ENCODE data around the gene CAD. TPM values are rescaled to one million over a fixed set of nuclear protein-coding genes. Genes with fewer than 3 reads are reported as not detected.

Gene CAD
- total and polyA plus RNA-seq, 9 of the 15 experiments (the other 6 are each of a cell fraction or from before 2014, with no cell fraction given), result 7.5 to 126 (median 33.7) TPM

DNA sequence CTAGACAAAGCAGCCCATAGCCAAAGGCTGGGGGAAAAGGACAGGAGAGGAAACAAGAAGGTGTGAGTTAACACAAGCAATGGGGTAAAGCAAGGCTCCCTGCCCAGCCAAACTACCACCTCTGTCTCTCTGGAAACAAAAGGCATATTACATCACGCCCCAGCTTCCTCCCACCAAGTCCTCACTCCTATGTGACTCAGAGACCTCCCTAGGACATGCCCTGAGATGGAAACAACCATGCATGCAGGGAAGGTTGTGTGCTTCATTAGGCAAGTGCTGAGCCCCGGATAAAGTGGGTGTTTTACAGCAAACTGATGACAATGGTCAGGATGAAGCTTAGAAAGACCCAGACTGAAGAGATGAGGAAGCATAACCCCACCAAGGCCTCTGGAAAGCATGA is 14.3 kb upstream of the CAD start:
- no peak overlapping the region for H3K27ac ChIP-seq (ENCODE audit: extremely low read depth, low read depth, low read length)
- in situ Hi-C loops (cut with MboI), result no loop called here
- H3K9me3 ChIP-seq (replicated peaks; ENCODE audit: control insufficient read depth, insufficient read depth, low read depth, low read length), result no peaks in the 10 kb centered on the region
- H4K20me1 ChIP-seq (replicated peaks; ENCODE audit: control insufficient read depth, insufficient read depth, low read length), result no peaks in the 10 kb centered on the region
- H3K36me3 ChIP-seq (ENCODE audit: control insufficient read depth, insufficient read depth, low read length), result peaks cover 81% of the 10 kb centered on the region; the same call in 2 of the 3 replicates
- no peak for ATAC-seq
- intact Hi-C loops (cut with micrococcal nuclease), result no loop called here
- 83% methylated on average over 2 of the region's 2 CpGs for WGBS (ENCODE audit: insufficient coverage, low coverage, missing lambda C conversion rate)
- no peak overlapping the region for H2AFZ ChIP-seq (ENCODE audit: low read depth, low read length)
- H3K4me3 ChIP-seq, result no peak overlapping the region
- peaks cover 0 to 3% of the 10 kb centered on the region in 2 experiments; a peak in 1 of 5 replicates for H3K4me1 ChIP-seq (replicated peaks in 1 of 2; ENCODE audit: control insufficient read depth in 2 of 2, insufficient read depth in 2 of 2, low read length in 2 of 2)
- POLR2A ChIA-PET, result interaction anchor here (0.6 to 1.6 kb wide), 3 partner anchors 10 to 118 kb away, joined by 3 to 4 read pairs (median 3); no protein-coding TSS in a partner anchor
- TF ChIP-seq PTRF (tag; IDR thresholded peaks at IDR 0.05) (no peak), POU5F1 (IDR thresholded peaks at IDR 0.05; ENCODE audit: borderline replicate concordance, low read depth, low read length, partially characterized antibody) (no peak), KLF10 (CRISPR knock-in tag; IDR thresholded peaks at IDR 0.05) (no peak), EGR1 (conservative IDR thresholded peaks at IDR 0.05) (no peak), RBBP5 (IDR thresholded peaks at IDR 0.05; ENCODE audit: borderline replicate concordance, insufficient read depth, low read length, poor library complexity, severe bottlenecking) (no peak), ZNF232 (CRISPR knock-in tag; IDR thresholded peaks at IDR 0.05) (no peak), ZZZ3 (IDR thresholded peaks at IDR 0.05) (no peak), YBX1 (IDR thresholded peaks at IDR 0.05) (no peak)
- TF ChIP-seq, protein P1, sequence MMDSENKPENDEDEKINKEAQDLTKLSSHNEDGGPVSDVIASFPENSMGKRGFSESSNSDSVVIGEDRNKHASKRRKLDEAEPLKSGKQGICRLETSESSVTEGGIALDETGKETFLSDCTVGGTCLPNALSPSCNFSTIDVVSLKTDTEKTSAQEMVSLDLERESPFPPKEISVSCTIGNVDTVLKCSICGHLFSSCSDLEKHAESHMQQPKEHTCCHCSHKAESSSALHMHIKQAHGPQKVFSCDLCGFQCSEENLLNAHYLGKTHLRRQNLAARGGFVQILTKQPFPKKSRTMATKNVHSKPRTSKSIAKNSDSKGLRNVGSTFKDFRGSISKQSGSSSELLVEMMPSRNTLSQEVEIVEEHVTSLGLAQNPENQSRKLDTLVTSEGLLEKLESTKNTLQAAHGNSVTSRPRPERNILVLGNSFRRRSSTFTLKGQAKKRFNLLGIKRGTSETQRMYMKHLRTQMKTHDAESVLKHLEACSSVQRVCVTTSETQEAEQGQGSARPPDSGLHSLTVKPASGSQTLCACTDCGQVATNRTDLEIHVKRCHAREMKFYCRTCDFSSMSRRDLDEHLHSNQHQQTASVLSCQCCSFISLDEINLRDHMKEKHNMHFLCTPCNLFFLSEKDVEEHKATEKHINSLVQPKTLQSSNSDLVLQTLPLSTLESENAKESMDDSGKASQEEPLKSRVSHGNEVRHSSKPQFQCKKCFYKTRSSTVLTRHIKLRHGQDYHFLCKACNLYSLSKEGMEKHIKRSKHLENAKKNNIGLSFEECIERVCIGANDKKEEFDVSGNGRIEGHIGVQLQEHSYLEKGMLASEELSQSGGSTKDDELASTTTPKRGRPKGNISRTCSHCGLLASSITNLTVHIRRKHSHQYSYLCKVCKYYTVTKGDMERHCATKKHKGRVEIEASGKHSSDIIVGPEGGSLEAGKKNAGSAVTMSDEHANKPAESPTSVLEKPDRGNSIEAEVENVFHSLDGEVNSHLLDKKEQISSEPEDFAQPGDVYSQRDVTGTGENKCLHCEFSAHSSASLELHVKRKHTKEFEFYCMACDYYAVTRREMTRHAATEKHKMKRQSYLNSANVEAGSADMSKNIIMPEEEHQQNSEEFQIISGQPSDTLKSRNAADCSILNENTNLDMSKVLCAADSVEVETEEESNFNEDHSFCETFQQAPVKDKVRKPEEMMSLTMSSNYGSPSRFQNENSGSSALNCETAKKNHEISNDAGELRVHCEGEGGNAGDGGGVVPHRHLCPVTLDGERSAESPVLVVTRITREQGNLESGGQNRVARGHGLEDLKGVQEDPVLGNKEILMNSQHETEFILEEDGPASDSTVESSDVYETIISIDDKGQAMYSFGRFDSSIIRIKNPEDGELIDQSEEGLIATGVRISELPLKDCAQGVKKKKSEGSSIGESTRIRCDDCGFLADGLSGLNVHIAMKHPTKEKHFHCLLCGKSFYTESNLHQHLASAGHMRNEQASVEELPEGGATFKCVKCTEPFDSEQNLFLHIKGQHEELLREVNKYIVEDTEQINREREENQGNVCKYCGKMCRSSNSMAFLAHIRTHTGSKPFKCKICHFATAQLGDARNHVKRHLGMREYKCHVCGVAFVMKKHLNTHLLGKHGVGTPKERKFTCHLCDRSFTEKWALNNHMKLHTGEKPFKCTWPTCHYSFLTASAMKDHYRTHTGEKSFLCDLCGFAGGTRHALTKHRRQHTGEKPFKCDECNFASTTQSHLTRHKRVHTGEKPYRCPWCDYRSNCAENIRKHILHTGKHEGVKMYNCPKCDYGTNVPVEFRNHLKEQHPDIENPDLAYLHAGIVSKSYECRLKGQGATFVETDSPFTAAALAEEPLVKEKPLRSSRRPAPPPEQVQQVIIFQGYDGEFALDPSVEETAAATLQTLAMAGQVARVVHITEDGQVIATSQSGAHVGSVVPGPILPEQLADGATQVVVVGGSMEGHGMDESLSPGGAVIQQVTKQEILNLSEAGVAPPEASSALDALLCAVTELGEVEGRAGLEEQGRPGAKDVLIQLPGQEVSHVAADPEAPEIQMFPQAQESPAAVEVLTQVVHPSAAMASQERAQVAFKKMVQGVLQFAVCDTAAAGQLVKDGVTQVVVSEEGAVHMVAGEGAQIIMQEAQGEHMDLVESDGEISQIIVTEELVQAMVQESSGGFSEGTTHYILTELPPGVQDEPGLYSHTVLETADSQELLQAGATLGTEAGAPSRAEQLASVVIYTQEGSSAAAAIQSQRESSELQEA (IDR thresholded peaks at IDR 0.05; ENCODE audit: low read depth), result no peak
- TF ChIP-seq, protein P2, sequence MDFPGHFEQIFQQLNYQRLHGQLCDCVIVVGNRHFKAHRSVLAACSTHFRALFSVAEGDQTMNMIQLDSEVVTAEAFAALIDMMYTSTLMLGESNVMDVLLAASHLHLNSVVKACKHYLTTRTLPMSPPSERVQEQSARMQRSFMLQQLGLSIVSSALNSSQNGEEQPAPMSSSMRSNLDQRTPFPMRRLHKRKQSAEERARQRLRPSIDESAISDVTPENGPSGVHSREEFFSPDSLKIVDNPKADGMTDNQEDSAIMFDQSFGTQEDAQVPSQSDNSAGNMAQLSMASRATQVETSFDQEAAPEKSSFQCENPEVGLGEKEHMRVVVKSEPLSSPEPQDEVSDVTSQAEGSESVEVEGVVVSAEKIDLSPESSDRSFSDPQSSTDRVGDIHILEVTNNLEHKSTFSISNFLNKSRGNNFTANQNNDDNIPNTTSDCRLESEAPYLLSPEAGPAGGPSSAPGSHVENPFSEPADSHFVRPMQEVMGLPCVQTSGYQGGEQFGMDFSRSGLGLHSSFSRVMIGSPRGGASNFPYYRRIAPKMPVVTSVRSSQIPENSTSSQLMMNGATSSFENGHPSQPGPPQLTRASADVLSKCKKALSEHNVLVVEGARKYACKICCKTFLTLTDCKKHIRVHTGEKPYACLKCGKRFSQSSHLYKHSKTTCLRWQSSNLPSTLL (IDR thresholded peaks at IDR 0.05), result no peak
- TF ChIP-seq, protein P3, sequence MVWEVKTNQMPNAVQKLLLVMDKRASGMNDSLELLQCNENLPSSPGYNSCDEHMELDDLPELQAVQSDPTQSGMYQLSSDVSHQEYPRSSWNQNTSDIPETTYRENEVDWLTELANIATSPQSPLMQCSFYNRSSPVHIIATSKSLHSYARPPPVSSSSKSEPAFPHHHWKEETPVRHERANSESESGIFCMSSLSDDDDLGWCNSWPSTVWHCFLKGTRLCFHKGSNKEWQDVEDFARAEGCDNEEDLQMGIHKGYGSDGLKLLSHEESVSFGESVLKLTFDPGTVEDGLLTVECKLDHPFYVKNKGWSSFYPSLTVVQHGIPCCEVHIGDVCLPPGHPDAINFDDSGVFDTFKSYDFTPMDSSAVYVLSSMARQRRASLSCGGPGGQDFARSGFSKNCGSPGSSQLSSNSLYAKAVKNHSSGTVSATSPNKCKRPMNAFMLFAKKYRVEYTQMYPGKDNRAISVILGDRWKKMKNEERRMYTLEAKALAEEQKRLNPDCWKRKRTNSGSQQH (CRISPR knock-in tag; IDR thresholded peaks at IDR 0.05), result no peak
- CTCF ChIA-PET (ENCODE audit: low intra/inter-chr PET ratio), result no interaction called here
- DNase-seq (ENCODE audit: extremely low read depth in 1 of 4, low spot score in 3 of 4), result no peak
- no peaks in the 10 kb centered on the region for H3K79me2 ChIP-seq (ENCODE audit: control insufficient read depth, insufficient read depth, low read length)
- no peaks in the 10 kb centered on the region for H3K27me3 ChIP-seq (ENCODE audit: control insufficient read depth in 2 of 2, insufficient read depth in 2 of 2, low read length in 2 of 2)
- FAIRE-seq, result no peak
- no TSS peak for BruUV-seq (replicated peaks)
- no peak overlapping the region for H3K4me2 ChIP-seq (ENCODE audit: insufficient read depth, low read length)
- H3K9ac ChIP-seq (ENCODE audit: insufficient read depth in 1 of 2, low read depth in 2 of 2, low read length in 2 of 2), result no peak overlapping the region
- H3K9me1 ChIP-seq (ENCODE audit: control insufficient read depth, insufficient read depth, low read length), result no peaks in the 10 kb centered on the region
